Measurements from ENCODE around the gene NEK11.

NEK11 gene

DNA sequence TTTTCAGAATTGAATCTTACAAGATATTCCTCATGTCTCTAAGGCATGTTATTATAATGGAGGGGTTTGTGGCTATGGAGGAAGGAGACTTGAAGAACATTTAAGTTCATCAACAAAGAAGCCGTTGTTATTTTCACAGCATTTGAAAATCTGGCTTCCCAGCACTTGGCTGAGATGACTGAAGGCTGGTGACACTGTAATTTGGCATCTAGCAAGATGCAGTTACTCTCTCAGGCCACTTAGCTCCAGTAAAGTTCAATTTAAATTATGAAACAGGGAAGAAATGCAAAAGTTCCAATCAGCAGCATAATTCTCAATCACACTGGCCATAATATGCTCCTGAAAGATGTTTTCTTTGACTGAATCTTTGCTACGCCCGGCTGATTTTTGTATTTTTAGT lies 215.5 kb downstream of the NEK11 start:
- H3K4me3 ChIP-seq (ENCODE audit: low read length) = no peak overlapping the region
- DNase-seq (ENCODE audit: low read depth) = no peak
- TF ChIP-seq, protein P1, sequence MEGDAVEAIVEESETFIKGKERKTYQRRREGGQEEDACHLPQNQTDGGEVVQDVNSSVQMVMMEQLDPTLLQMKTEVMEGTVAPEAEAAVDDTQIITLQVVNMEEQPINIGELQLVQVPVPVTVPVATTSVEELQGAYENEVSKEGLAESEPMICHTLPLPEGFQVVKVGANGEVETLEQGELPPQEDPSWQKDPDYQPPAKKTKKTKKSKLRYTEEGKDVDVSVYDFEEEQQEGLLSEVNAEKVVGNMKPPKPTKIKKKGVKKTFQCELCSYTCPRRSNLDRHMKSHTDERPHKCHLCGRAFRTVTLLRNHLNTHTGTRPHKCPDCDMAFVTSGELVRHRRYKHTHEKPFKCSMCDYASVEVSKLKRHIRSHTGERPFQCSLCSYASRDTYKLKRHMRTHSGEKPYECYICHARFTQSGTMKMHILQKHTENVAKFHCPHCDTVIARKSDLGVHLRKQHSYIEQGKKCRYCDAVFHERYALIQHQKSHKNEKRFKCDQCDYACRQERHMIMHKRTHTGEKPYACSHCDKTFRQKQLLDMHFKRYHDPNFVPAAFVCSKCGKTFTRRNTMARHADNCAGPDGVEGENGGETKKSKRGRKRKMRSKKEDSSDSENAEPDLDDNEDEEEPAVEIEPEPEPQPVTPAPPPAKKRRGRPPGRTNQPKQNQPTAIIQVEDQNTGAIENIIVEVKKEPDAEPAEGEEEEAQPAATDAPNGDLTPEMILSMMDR (conservative IDR thresholded peaks at IDR 0.05; ENCODE audit: low read length) = no peak

DNA sequence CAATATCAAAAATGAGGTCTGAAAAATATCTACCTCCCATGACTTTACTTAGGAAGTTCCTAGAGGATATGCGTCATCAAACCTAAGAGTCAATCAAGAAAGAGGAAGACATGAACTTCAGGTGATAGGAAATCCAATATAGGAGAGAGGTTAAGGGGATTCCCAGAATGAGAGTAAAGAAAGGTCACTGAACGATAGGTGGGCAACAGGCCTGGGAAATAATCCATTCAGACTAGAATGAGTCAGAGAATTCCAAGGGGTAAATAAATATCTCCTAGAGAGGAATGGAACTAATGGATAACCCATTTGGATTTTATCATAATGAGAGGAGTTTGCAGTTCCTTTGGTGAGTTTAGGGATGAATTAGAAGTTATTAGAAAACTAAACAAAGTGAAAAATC lies 223.8 kb downstream of the NEK11 start:
- no peak overlapping the region for H3K4me3 ChIP-seq (ENCODE audit: low read length)
- DNase-seq (ENCODE audit: low read depth) = no peak
- TF ChIP-seq, protein P1 (conservative IDR thresholded peaks at IDR 0.05; ENCODE audit: low read length) = no peak

DNA sequence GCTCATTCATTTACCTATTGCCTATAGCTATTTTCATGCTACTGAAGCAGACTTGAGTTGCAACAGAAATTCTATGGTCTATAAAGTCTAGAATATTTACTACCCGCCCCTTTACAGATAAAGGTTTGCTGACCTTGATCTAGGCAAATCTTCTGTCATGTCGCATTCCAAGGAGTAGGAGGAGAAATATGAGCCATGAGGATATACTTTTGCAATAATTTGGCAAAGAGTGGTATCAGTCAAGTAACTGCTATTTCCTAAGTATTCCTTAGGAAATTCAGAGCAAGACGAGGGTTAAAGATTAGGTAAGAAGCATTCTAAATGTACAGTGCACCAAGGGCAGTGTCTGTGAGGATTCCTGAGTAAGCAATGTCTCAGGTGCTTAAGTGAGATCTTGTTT lies 233.8 kb downstream of the NEK11 start:
- no peak overlapping the region for H3K4me3 ChIP-seq (ENCODE audit: low read length)
- TF ChIP-seq, protein P1 (conservative IDR thresholded peaks at IDR 0.05; ENCODE audit: low read length) = no peak
- DNase-seq (ENCODE audit: low read depth) = peak; percentile 12

DNA sequence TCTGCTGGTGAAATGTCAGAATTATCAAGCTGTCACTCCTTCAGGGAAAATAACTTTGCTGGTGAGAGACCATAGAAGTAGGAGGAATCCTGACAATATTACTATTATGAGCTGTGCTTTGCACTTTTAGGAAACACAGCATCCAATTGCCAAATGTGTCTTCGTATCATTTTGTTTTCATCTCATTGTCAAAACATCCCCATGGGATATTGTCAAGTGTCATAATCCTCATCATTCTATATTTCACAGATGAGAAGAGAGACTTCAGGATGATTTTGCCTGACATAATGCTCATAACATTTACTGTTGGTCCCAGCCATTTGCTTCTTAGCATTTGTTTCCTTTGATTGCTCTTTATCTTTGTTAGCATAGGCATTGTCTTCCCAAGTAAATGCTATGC lies 234.4 kb downstream of the NEK11 start:
- DNase-seq (ENCODE audit: low read depth) = no peak
- TF ChIP-seq, protein P1 (conservative IDR thresholded peaks at IDR 0.05; ENCODE audit: low read length) = no peak
- no peak overlapping the region for H3K4me3 ChIP-seq (ENCODE audit: low read length)

DNA sequence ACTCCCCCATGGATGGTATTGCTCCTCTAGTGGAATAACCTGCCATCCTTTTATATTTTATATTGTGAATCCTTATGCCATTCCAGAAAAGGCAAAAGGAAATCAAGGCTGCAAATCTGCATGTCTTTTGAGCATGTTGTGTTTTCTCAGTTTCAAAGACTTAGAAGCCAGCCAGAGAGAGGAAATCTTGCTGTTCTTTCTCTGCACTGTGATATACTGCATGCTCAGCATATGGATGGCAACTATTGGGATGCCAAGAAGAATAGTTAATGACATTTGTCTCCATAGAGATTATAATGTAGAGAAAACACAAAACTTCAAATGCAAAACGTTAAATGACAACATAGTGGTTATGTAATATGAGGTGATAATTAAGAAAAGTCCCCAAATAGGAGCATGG lies 248.9 kb downstream of the NEK11 start:
- TF ChIP-seq, protein P1 (conservative IDR thresholded peaks at IDR 0.05; ENCODE audit: low read length) = no peak
- DNase-seq (ENCODE audit: low read depth) = no peak
- H3K4me3 ChIP-seq (ENCODE audit: low read length) = no peak overlapping the region

DNA sequence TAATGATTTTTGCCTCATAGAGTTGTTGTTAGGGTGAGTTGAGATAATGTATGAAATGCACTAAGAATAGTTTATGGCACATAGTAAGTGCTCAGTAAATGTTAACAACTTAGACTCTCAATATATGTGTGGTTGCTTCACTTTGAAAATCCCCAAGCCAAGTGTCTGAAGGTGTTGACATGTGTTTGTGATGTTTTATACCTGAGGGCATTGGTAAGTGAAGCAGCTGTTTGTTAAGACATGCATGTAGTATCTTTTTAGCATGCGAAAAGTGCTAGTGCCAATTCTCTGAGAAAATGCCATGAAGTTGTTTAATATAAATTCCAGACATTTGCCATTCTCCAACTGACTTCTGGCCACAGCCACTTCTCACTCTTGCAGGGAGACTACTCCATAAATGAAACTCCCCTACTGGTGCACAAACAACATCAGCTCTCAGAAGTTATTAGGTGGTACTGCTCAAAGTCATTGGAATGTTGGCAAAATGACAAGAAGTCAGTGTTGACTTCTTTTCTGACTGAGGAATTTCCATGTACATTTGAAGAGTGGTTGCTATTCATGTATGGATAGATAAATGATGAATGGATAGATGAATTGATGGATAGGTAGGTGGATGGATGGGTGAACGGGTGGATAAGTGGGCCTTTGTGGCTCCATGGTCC lies 251.3 kb downstream of the NEK11 start:
- DNase-seq (ENCODE audit: low read depth) = peak; percentile 33
- TF ChIP-seq, protein P1 (conservative IDR thresholded peaks at IDR 0.05; ENCODE audit: low read length) = no peak
- no peak overlapping the region for H3K4me3 ChIP-seq (ENCODE audit: low read length)

DNA sequence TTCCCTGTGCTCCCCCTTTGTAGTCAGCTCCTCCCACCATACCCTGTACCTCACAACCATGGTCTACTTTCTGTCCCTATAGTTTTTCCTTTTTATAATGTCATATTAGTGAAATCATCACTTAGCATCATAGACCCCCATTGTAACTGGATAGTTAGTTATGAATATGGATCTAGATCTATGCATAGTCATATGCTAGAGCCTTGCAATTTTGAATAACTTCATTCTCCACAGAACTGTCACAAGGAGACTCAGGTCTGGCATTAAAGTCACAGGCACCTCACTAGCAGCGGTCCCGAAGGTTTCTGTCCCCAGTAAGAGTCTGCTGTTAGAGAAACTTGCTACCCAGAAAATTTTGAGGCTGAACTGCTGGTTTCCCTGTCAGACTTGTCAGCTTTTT lies 252.9 kb downstream of the NEK11 start:
- no peak for DNase-seq (ENCODE audit: low read depth)
- TF ChIP-seq, protein P1 (conservative IDR thresholded peaks at IDR 0.05; ENCODE audit: low read length) = no peak
- H3K4me3 ChIP-seq (ENCODE audit: low read length) = no peak overlapping the region

Measured in AG10803 (cell line).